SJCRH30 (cell line): ENCODE data around the gene NINJ2. TPM values are rescaled to one million over a fixed set of nuclear protein-coding genes. Genes with fewer than 3 reads are reported as not detected.
A peak's percentile ranks its signal among the peaks of the same experiment; 100 is the strongest.

Experiments
- DNase-seq, 2 experiments: peaks; one replicate each; pipeline ENCODE4 v3.0.0-alpha.2; 2015 to 2020
- H3K27ac ChIP-seq: fragments of 250-450 bp; sonication (Bioruptor Pico); 2 replicates; pipeline ENCODE4 v1.5.1; 2020; ENCODE audit warnings: mild to moderate bottlenecking, moderate library complexity
- H3K27me3 ChIP-seq: fragments of 250-450 bp; sonication (Bioruptor Pico); 2 replicates; pipeline ENCODE4 v1.5.1; 2020; ENCODE audit warnings: mild to moderate bottlenecking, moderate library complexity
- H3K36me3 ChIP-seq: fragments of 250-450 bp; sonication (Bioruptor Pico); 2 replicates; pipeline ENCODE4 v1.5.1; 2020; ENCODE audit warnings: mild to moderate bottlenecking, moderate library complexity
- H3K4me1 ChIP-seq: fragments of 250-450 bp; sonication (Bioruptor Pico); 2 replicates; pipeline ENCODE4 v1.5.1; 2020; ENCODE audit warnings: mild to moderate bottlenecking, moderate library complexity
- H3K4me3 ChIP-seq: fragments of 250-450 bp; sonication (Bioruptor Pico); 2 replicates; pipeline ENCODE4 v1.5.1; 2020; ENCODE audit warnings: mild to moderate bottlenecking, moderate library complexity
- H3K9me3 ChIP-seq: fragments of 250-450 bp; sonication (Bioruptor Pico); replicated peaks from 2 replicates; pipeline ENCODE4 v1.5.1; 2020; ENCODE audit warnings: mild to moderate bottlenecking, moderate library complexity
- total RNA-seq: library from RNA; depleted of rRNA; stranded (reverse); fragments of >200 nt; shearing (Covaris generic); gene quantifications from 2 replicates; pipeline ENCODE4 v1.2.3, GENCODE V29; 2014

The NINJ2 gene
- total RNA-seq, 1 experiment from 2014 or later: 0.24 TPM

- Histone ChIP-seq H3K9me3 (peaks cover 7% of the 10 kb centered on the region; the same call in 1 of the 2 replicates), H3K4me3 (no peak overlapping the region), H3K36me3 (no peaks in the 10 kb centered on the region; the same call in 1 of the 2 replicates), H3K27me3 (no peaks in the 10 kb centered on the region), H3K27ac (no peak overlapping the region), H3K4me1 (peaks cover 26% of the 10 kb centered on the region)
- no peak for DNase-seq
Observed at GRCh38 chr12:533718-534117, 129.5 kb downstream of the NINJ2 start.

GRCh38 chr12:532908-533565 lies 130.2 kb downstream of the NINJ2 start:
- Histone ChIP-seq H3K36me3 (no peaks in the 10 kb centered on the region; the same call in 1 of the 2 replicates), H3K4me3 (no peak overlapping the region), H3K9me3 (peaks cover 7% of the 10 kb centered on the region; the same call in 1 of the 2 replicates), H3K27ac (no peak overlapping the region), H3K4me1 (peaks cover 19% of the 10 kb centered on the region), H3K27me3 (no peaks in the 10 kb centered on the region)
- DNase-seq: peak in 1 of 2 experiments; percentile 26

GRCh38 chr12:531951-532585 lies 131.2 kb downstream of the NINJ2 start:
- Histone ChIP-seq H3K4me1 (peaks cover 17% of the 10 kb centered on the region), H3K9me3 (peaks cover 7% of the 10 kb centered on the region; the same call in 1 of the 2 replicates), H3K4me3 (no peak overlapping the region), H3K36me3 (no peaks in the 10 kb centered on the region), H3K27me3 (no peaks in the 10 kb centered on the region), H3K27ac (no peak overlapping the region)
- no peak for DNase-seq

GRCh38 chr12:530821-531220 lies 132.4 kb downstream of the NINJ2 start:
- Histone ChIP-seq H3K9me3 (peaks cover 7% of the 10 kb centered on the region; the same call in 1 of the 2 replicates), H3K4me1 (peaks cover 17% of the 10 kb centered on the region), H3K27me3 (no peaks in the 10 kb centered on the region), H3K27ac (peak overlapping the region; percentile 54), H3K36me3 (no peaks in the 10 kb centered on the region), H3K4me3 (no peak overlapping the region)
- peak; percentile 74 to 81 for DNase-seq

- Histone ChIP-seq H3K27ac (peak overlapping the region; percentile 54), H3K4me1 (peaks cover 17% of the 10 kb centered on the region), H3K4me3 (no peak overlapping the region), H3K27me3 (no peaks in the 10 kb centered on the region), H3K9me3 (peaks cover 7% of the 10 kb centered on the region; the same call in 1 of the 2 replicates), H3K36me3 (no peaks in the 10 kb centered on the region)
- peak; percentile 36 to 68 for DNase-seq
Observed at GRCh38 chr12:530308-530707, 132.9 kb downstream of the NINJ2 start.

- Histone ChIP-seq H3K36me3 (no peaks in the 10 kb centered on the region), H3K9me3 (peaks cover 10% of the 10 kb centered on the region; the same call in 1 of the 2 replicates)
Observed at GRCh38 chr12:527729-528128, 135.5 kb downstream of the NINJ2 start.

GRCh38 chr12:527241-527640 lies 136.0 kb downstream of the NINJ2 start:
- Histone ChIP-seq H3K4me1 (peaks cover 21% of the 10 kb centered on the region), H3K36me3 (no peaks in the 10 kb centered on the region), H3K27ac (no peak overlapping the region), H3K9me3 (peaks cover 8% of the 10 kb centered on the region; the same call in 1 of the 2 replicates), H3K27me3 (no peaks in the 10 kb centered on the region), H3K4me3 (no peak overlapping the region)
- no peak for DNase-seq

More at GRCh38 chr12:527729-528128, 135.5 kb downstream of the NINJ2 start:
- Histone ChIP-seq H3K27ac (no peak overlapping the region), H3K4me1 (peaks cover 21% of the 10 kb centered on the region), H3K27me3 (no peaks in the 10 kb centered on the region), H3K4me3 (no peak overlapping the region)
- DNase-seq: no peak

- Histone ChIP-seq H3K4me3 (no peak overlapping the region), H3K9me3 (peaks cover 6% of the 10 kb centered on the region; the same call in 1 of the 2 replicates), H3K27ac (no peak overlapping the region), H3K4me1 (peaks cover 15% of the 10 kb centered on the region), H3K36me3 (no peaks in the 10 kb centered on the region), H3K27me3 (no peaks in the 10 kb centered on the region)
- no peak for DNase-seq
Observed at GRCh38 chr12:526089-526488, 137.2 kb downstream of the NINJ2 start.

- H3K4me3 ChIP-seq: no peak overlapping the region
- H3K27ac ChIP-seq: no peak overlapping the region
- peak in 1 of 2 experiments; percentile 37 for DNase-seq
- H3K9me3 ChIP-seq: peaks cover 5% of the 10 kb centered on the region; the same call in 1 of the 2 replicates
- no peaks in the 10 kb centered on the region for H3K36me3 ChIP-seq
- no peaks in the 10 kb centered on the region for H3K27me3 ChIP-seq
- 0 out of 2 replicates have a peak, but pooled peaks cover 5% of the 10 kb centered on the region for H3K4me1 ChIP-seq
Observed at GRCh38 chr12:524167-524951, 138.9 kb downstream of the NINJ2 start.

GRCh38 chr12:522692-523378 lies 140.4 kb downstream of the NINJ2 start:
- no peak for DNase-seq
- Histone ChIP-seq H3K9me3 (0 out of 2 replicates have a peak, but pooled peaks cover 3% of the 10 kb centered on the region), H3K27ac (no peak overlapping the region), H3K36me3 (no peaks in the 10 kb centered on the region), H3K4me3 (no peak overlapping the region), H3K4me1 (0 out of 2 replicates have a peak, but pooled peaks cover 5% of the 10 kb centered on the region), H3K27me3 (no peaks in the 10 kb centered on the region)

- no peak overlapping the region for H3K27ac ChIP-seq
- no peaks in the 10 kb centered on the region for H3K27me3 ChIP-seq
- H3K9me3 ChIP-seq: 0 out of 2 replicates have a peak, but pooled peaks cover 3% of the 10 kb centered on the region
- no peak for DNase-seq
- H3K4me1 ChIP-seq: 0 out of 2 replicates have a peak, but pooled peaks cover 5% of the 10 kb centered on the region
- H3K4me3 ChIP-seq: no peak overlapping the region
- H3K36me3 ChIP-seq: no peaks in the 10 kb centered on the region
Observed at GRCh38 chr12:520119-520518, 143.1 kb downstream of the NINJ2 start.

GRCh38 chr12:517538-517937 lies 145.7 kb downstream of the NINJ2 start:
- Histone ChIP-seq H3K27me3 (no peaks in the 10 kb centered on the region), H3K4me1 (no peaks in the 10 kb centered on the region), H3K9me3 (no peaks in the 10 kb centered on the region), H3K4me3 (no peak overlapping the region), H3K27ac (no peak overlapping the region), H3K36me3 (no peaks in the 10 kb centered on the region)
- no peak for DNase-seq
